Measurements from ENCODE around the gene NCBP3. TPM values are rescaled to one million over a fixed set of nuclear protein-coding genes. Genes with fewer than 3 reads are reported as not detected.

NCBP3 gene
- total RNA-seq, 4 donors from 2014 or later: 17.3 to 31.5 (median 21.3) TPM

DNA sequence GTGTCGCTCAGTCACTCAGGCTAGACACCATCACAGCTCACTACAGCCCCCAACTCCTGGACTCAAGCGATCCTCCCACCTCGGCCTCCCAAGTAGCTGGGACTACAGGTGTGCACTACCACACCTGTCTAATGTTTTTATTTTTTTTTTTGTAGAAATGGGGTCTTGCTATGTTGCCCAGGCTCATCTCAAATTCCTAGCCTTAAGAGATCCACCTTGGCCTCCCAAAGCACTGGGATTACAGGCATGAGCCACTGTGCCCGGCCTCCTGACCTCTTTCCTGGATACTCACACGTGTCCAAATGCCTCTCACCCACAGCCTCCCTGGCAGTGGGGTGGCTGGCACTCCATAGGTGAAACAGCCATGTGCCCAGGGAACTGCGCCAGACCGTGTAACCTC, 29.3 kb upstream of the NCBP3 start:
- no peak for TF ChIP-seq POLR2A (IDR thresholded peaks at IDR 0.05)
- no peak for TF ChIP-seq EP300 (IDR thresholded peaks at IDR 0.05)
- TF ChIP-seq CTCF (IDR thresholded peaks at IDR 0.05): no peak

DNA sequence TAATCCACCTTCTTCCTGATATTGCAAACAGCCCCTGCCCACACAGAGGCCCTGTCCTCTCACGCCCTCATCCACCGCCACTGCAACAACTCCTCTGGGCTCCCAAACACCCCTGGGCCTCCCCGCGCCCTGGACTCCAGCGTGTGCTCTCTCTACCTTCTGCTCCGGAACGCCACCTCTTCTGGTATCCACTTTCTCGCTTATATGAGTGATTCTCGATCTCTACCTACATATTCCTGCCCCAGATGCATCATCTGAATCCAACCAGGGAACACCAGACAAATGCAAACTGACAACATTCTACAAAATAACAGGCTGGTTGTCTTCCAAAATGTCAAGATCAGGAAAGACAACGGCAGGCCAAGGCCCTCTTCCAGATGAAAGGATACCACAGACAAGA, 27.8 kb upstream of the NCBP3 start:
- no peak for TF ChIP-seq CTCF (IDR thresholded peaks at IDR 0.05)
- no peak for TF ChIP-seq EP300 (IDR thresholded peaks at IDR 0.05)
- no peak for TF ChIP-seq POLR2A (IDR thresholded peaks at IDR 0.05)
- H3K27ac ChIP-seq: no peak overlapping the region
- no peaks in the 10 kb centered on the region for H3K4me1 ChIP-seq
- no peak for DNase-seq (ENCODE audit: low spot score in 2 of 2)
- no peaks in the 10 kb centered on the region for H3K9me3 ChIP-seq
- peaks cover 0 to 48% (median 0%) of the 10 kb centered on the region in 3 donors for H3K36me3 ChIP-seq
- no peaks in the 10 kb centered on the region for H3K27me3 ChIP-seq
- 95 to 96% methylated on average over 10 of the region's 10 CpGs for WGBS, 2 donors
- H3K4me3 ChIP-seq: no peak overlapping the region

More for the DNA sequence above, 29.3 kb upstream of the NCBP3 start:
- Histone ChIP-seq H3K9me3 (no peaks in the 10 kb centered on the region), H3K4me3 (no peak overlapping the region), H3K27me3 (no peaks in the 10 kb centered on the region), H3K27ac (no peak overlapping the region), H3K36me3 (peaks cover 0 to 48% (median 0%) of the 10 kb centered on the region in 3 donors), H3K4me1 (no peaks in the 10 kb centered on the region)
- 89 to 92% methylated on average over 7 of the region's 7 CpGs for WGBS, 2 donors
- DNase-seq (ENCODE audit: low spot score in 2 of 2): no peak

- no peak overlapping the region for H3K4me3 ChIP-seq
- H3K36me3 ChIP-seq: peaks cover 0 to 46% (median 0%) of the 10 kb centered on the region in 3 donors
- H3K27ac ChIP-seq: no peak overlapping the region
- TF ChIP-seq CTCF (IDR thresholded peaks at IDR 0.05) (no peak), EP300 (IDR thresholded peaks at IDR 0.05) (no peak), POLR2A (IDR thresholded peaks at IDR 0.05) (no peak)
- H3K9me3 ChIP-seq: no peaks in the 10 kb centered on the region
- no peaks in the 10 kb centered on the region for H3K4me1 ChIP-seq
- no peaks in the 10 kb centered on the region for H3K27me3 ChIP-seq
- no peak for DNase-seq (ENCODE audit: low spot score in 2 of 2)
- WGBS, 2 donors: 42 to 56% methylated on average over 11 of the region's 11 CpGs
These were observed 24.8 kb upstream of the NCBP3 start for GRCh38 chr17:3870871-3871306.

DNA sequence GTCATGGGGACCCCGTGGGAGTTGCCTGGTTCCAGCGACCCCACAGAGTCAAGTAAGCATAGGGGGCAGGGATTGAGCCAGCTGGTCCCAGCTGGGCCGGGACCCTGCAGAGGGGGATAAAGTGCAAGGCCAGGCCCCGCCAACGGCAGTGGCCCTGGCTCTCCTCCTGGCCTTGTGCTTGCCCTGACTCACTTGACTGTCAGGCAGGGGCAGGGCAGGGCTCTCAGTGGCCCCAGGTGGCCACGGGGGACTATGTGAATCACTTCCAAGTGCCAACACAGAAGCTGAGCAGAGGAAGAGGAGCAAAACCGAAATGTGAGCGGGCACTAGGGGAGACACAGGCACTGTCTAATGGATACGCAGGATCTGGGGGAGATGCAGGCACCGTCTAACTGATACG, 21.6 kb upstream of the NCBP3 start:
- H3K9me3 ChIP-seq: no peaks in the 10 kb centered on the region
- 75 to 76% methylated on average over 11 of the region's 11 CpGs for WGBS, 2 donors
- H3K4me3 ChIP-seq: no peak overlapping the region
- no peak for DNase-seq (ENCODE audit: low spot score in 2 of 2)
- peaks cover 0 to 16% (median 0%) of the 10 kb centered on the region in 3 donors for H3K36me3 ChIP-seq
- no peak overlapping the region for H3K27ac ChIP-seq
- H3K27me3 ChIP-seq: no peaks in the 10 kb centered on the region
- TF ChIP-seq CTCF (IDR thresholded peaks at IDR 0.05) (no peak), POLR2A (IDR thresholded peaks at IDR 0.05) (no peak), EP300 (IDR thresholded peaks at IDR 0.05) (no peak)
- no peaks in the 10 kb centered on the region for H3K4me1 ChIP-seq

- no peaks in the 10 kb centered on the region for H3K4me1 ChIP-seq
- H3K27ac ChIP-seq: no peak overlapping the region
- no peak overlapping the region for H3K4me3 ChIP-seq
- DNase-seq (ENCODE audit: low spot score in 2 of 2): no peak
- no peaks in the 10 kb centered on the region for H3K27me3 ChIP-seq
- TF ChIP-seq EP300 (IDR thresholded peaks at IDR 0.05): no peak
- TF ChIP-seq CTCF (IDR thresholded peaks at IDR 0.05): no peak
- TF ChIP-seq POLR2A (IDR thresholded peaks at IDR 0.05): no peak
- no peaks in the 10 kb centered on the region for H3K9me3 ChIP-seq
- 70 to 72% methylated on average over 17 of the region's 17 CpGs for WGBS, 2 donors
- H3K36me3 ChIP-seq: peaks cover 0 to 11% (median 0%) of the 10 kb centered on the region in 3 donors
These were observed 21.1 kb upstream of the NCBP3 start for GRCh38 chr17:3867106-3867505.

Data from tibial nerve (tissue), 4 donors.